GM19468 (cell line): Measurements from ENCODE around the gene ATP5ME.
"Not testable (repeated sequence)": the region's sequence is repeated elsewhere in the genome, so short reads cannot be mapped to it uniquely, and the experiment has no call there.

Experiments
- ATAC-seq: cut with Tn5 transposase; IDR thresholded peaks from one replicate; pipeline ENCODE4 v1.9.1; 2021; ENCODE audit warnings: mild to moderate bottlenecking, moderate library complexity, moderate number of reproducible peaks; ENCODE audit not compliant: unreplicated experiment; ENCODE audit errors: extremely low read depth

ATP5ME gene

DNA sequence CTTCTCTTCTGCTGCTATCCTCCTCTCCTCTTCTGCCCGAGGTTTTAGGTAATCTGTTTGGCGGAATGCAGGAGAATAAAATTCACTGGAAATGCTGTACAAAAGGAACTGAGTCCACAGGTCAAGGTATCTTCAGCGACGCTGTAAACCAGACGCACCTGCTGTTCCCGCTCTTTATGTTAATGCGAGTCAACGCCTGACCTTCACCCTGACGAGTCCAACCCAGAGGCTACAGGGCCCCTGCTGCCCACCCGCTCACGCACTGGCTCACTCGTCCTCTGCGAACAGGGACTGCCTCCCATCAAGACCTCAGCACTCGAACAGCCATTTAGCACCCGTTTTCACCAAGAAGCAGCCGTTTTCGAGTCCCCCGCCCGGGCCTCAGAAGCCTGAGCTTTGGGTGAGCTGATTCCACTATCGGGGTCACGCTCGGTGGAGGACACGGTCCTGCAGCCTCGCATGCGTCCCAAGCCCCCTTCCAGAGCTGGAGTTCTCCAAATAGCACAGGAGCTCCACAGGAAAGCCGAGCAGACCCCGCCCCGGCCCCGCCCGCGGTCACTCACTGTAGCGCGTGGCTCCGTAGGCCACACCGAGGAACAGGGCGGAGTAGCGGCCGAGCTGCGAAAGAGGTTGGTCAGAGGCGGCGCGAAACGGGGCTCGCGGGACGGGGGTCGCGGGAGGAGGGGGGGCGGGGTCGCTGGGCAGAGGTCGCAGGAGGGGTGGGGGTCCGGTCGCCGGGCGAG is 556 bp downstream of the ATP5ME start:
- ATAC-seq, result no peak

DNA sequence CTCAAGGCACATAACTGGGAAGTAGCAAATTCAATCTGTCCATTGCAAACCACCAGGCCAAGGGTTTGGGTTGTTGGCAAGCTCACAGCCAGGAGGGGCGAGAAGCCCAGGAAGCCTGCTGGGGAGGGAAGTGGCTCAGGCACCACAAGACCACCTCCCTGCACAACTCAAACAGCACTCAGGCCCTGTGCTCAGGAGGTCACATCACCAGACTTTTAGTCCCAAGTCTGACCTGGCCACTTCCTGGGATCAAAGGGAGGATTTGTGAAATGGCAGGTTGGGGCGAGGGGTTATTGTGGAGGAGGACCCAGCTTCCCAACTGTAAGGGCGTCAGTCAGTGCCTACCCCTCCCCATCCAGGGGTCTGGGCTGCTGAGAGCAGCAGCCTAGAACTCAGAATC is 2.3 kb downstream of the ATP5ME start:
- ATAC-seq, result no peak

DNA sequence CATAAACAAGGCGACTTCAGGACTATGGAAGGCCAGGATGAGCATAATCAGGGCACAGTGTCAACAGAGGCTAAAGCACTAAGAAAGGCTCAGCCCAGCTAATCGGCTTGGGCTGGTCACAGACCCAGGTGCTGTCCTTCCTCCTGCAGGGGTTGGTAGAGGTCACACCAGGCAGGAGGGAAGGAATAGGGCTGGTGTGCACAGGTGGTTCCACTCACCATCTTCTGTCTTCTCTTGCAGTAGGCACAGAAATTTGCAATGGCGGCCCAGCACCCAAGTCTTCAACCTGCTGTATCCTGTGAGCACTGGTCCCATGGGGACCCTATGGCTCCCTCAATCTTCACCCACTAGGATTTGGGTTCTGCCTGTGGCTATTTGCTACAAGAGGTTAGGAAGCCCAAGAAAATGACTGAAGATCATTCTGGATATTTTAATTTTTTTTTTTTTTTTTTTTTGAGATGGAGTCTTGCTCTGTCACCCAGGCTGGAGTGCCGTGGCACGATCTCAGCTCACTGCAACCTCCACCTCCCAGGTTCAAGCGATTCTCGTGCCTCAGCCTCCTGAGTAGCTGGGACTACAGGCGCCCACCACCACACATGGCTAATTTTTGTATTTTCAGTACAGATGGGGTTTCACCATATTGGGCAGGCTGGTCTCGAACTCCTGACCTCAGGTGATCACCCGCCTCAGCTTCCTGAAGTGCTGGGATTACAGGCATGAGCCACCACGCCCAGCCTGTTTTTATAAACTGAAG is 4.1 kb downstream of the ATP5ME start:
- not testable (repeated sequence) for ATAC-seq

DNA sequence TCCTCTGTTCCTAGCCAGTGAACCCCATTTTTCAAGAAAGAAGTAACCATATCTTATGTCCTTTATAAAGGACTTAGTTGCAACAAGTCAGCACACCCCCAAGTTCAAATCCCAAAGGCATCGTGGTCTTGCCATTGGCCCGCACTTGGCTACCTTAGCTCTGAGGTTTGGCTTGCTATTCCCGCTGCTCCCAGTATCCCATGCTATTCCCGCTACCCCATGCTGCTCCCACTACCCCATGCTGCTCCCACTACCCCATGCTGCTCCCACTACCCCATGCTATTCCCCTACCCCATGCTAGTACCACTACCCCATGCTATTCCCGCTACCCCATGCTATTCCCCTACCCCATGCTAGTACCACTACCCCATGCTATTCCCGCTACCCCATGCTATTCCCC is 5.9 kb downstream of the ATP5ME start:
- not testable (repeated sequence) for ATAC-seq

- ATAC-seq, result no peak
These were observed 6.5 kb downstream of the ATP5ME start for GRCh38 chr4:667545-667925.

GRCh38 chr4:666822-667544 is 7.1 kb downstream of the ATP5ME start:
- no peak for ATAC-seq

- ATAC-seq, result no peak
These were observed 7.7 kb downstream of the ATP5ME start for GRCh38 chr4:666436-666810.

DNA sequence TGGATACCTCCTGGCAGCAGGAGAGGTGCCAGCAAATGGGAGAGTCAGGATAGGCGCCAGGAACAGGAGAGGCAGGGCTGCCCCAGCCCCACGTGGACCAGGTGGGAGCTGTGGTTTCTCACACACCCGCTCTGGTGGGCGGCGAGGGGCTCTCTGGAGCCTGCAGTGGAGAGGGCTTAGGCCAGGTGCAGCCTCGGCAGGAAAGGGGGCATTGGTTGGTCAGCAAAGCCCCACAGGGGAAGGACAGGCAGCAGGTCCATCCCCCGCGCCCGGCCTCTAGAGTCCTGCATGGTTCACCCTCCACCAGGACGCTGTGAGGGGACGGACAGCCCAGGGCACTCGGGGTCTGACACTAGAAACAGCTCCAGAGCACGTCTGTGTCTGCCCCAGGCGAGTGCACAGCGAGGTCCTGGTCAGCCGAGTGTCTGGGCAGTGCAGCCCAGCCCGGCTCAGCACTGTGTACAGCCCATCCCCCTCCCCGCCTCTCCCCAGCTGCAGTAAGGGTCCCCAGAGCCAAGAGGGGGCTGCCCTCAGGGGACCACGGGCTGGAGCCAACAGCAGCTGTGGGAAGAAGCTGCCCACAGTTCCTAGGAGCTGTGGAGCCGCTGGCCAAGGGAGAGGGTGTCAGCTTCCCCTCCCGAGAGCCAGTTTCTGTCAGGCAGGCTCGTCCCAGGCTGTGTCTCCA is 8.2 kb downstream of the ATP5ME start:
- no peak for ATAC-seq

- no peak for ATAC-seq
These were observed 8.7 kb downstream of the ATP5ME start for GRCh38 chr4:665381-665750.

GRCh38 chr4:664713-665231 is 9.3 kb downstream of the ATP5ME start:
- ATAC-seq, result no peak

DNA sequence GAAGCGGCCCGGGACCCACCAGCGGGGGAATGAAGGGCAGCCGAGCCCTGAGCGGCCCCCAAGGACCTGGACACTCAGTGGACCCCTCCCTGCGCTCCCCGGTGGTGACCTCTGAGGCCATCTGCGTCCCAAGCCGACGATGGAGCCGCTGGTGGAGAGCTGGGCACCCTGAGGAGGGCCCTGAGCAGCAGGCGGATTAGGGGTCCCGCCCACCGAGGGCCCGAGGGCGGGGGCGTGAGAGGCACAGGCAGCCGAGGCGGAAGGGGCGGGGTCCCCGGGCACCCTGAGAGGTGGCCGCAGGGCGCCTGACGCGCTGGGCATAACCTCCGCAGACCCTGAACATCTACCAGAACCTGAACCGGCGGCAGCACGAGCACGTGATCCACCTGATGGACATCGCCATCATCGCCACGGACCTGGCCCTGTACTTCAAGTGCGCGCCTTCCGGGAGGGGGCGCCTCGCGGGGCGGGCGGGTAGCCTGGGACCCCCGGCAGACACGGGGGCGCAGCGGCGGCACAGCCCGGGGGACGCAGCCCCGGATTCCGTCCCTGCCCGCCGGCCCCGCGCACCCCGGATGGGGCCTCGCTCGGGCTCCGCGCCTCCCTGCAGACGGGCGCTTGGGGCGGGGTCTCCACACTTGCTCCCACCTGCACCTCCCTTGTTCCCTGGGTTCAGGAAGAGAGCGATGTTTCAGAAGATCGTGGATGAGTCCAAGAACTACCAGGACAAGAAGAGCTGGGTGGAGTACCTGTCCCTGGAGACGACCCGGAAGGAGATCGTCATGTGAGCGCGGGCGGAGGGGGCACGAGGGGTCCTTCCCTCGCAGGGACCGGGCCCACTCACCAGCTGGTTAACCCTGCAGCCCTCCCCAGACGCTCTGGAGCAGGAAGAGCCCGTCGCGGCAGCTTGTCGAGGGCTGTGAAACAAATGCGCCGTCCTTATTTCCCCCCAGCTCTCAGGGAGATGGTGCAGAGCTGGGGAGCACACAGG is 10.3 kb downstream of the ATP5ME start:
- ATAC-seq, result no peak

GRCh38 chr4:663046-663437 is 11.0 kb downstream of the ATP5ME start:
- ATAC-seq, result no peak

- ATAC-seq, result no peak
These were observed 12.0 kb downstream of the ATP5ME start for GRCh38 chr4:661881-662761.

- no peak for ATAC-seq
These were observed 12.8 kb downstream of the ATP5ME start for GRCh38 chr4:661231-661630.

DNA sequence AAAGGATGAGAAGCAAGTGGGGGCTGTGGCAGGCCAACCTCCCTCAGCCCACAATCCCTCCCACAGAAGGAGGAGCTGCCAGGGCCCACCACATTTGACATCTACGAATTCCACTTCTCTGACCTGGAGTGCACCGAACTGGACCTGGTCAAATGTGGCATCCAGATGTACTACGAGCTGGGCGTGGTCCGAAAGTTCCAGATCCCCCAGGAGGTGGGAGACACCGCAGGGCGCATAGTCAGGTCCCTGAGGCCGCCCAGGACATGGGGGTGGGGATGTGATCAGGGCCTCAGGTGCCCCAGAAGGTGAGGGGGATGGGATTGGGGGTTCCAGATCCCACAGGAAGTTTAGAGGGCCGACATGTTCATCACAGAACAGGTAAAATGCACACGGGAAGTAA is 13.7 kb downstream of the ATP5ME start:
- ATAC-seq, result no peak

GRCh38 chr4:659851-660250 is 14.2 kb downstream of the ATP5ME start:
- ATAC-seq, result no peak

DNA sequence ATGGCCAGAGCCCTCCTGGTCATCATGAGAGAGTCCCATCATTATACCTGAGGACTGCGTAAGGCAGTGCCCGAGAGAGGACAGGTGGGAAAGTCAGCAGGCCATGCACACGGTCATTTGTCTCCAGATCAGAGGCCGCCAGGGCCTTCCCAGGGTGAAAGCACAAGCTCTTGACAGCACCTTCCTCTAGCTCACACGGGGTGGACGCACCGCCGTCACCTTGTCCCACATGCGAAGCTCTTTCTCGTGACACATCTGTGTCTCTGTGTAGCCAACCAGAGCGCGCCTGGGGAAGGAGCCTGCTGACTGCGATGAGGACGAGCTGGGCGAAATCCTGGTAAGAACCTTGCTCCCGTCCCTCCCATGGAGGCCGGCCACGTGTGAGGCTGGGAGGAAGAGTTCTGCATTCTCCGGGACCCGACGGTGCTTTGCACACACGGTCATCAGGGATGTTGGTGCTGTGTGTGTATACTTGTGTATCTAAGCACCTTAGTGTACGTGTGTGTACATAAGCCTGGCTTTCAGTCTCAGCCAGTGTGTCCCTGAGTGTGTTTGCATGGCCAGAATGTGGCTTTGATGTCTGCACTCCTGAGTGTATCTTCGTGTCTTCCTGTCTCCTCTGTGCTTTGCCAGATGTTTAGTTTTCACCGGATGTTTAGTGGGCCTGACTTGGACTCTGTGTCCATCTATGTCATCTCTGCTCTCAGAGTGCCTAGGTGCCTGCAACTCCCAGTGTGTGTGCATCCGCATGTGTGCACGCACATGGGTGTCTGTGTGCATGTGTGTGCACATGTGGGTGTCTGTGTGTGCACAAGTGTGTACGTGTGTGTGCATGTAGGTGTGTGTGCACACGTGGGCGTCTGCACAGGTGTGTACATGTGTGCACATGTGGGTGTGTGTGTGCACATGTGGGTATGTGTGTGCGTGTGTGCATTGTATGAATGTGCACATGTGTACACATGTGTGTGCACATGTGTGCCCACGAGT is 15.1 kb downstream of the ATP5ME start:
- ATAC-seq, result no peak
